ENCODE measurements around the gene HTR3A.

The HTR3A gene

GRCh38 chr11:114019046-114019445 lies 44.1 kb downstream of the HTR3A start:
- no peak for DNase-seq (ENCODE audit: low spot score)

DNA sequence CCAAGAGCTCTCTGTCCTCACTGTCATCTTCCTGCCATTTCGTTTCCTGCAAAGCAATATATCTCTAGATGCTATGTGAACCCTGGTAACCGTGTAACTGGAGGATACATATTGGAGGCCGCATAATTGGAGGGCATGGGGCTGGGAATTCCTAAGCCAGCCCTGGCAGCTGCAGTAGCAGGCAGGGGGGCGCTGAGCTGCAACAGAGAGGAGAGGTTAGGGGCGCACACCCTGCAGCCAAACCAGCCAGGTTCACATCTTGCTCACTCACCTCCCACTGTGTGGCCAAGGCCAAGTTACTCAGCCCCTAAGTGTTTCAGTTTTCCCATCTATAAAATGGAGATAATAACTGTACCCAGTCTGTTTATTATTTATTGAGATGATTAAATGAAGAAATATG lies 44.7 kb downstream of the HTR3A start:
- DNase-seq (ENCODE audit: low spot score), result no peak

GRCh38 chr11:114025329-114025907 lies 50.5 kb downstream of the HTR3A start:
- DNase-seq (ENCODE audit: low spot score), result no peak

DNA sequence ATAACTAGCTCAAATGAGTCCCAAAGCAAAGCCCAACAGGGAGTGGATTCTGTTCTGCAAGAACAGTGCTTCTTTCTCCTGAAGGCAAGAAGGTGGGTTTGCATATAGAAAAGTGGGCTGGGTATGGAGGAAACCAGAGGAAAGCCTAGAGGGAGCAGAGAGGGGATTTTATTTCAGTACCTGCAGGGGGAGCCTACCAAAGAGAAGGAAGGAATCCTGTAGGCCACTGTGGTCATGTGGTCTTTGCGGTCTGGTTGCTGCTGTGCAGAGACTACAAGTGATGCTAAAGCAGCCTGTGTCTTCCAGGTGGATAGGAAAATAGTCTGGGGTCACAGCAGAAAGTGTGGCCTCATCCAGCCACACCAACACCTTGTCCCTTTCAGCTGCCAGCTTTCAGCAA lies 51.4 kb downstream of the HTR3A start:
- no peak for DNase-seq (ENCODE audit: low spot score)

- no peak for DNase-seq (ENCODE audit: low spot score)
These were observed 52.5 kb downstream of the HTR3A start for GRCh38 chr11:114027391-114027790.

DNA sequence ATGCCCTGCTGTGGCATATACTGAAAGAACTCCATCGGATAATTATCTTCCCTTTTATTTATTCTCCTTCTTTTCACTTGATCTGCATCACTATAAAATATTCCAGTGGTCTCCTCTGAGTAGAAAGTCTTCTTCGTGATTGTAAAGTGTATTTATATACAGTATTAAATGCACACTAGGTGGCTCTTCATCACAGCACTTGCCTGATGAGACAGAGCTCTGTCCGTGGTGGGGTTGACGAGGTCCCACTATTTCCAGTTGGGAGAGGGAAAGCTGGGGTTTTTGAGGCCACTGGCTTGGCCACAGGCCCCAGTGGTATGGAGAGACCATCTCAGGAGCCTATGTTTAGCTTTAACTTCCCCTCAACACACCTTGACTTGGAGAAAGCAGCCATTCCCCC lies 53.0 kb downstream of the HTR3A start:
- DNase-seq (ENCODE audit: low spot score), result no peak

- no peak for DNase-seq (ENCODE audit: low spot score)
These were observed 56.5 kb downstream of the HTR3A start for GRCh38 chr11:114031246-114031966.

DNA sequence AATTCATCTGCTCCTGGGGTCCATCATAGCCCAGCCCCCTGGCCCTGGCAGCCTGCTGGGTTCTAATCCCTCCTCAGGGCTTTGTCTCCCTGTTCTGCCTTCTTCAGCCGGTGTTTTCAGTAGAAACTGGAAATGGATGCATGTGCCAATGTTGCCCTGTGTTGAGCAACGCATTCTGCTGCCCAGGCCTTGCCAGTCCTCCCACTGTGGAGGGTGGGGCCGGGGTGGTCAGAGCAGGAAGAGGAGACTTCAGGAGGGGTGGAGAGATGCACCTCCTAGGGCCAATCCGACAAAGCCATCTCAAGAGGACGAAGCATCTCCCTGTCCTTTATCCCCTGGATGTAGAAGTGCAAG lies 57.0 kb downstream of the HTR3A start:
- no peak for DNase-seq (ENCODE audit: low spot score)

GRCh38 chr11:114033066-114033465 lies 58.2 kb downstream of the HTR3A start:
- no peak for DNase-seq (ENCODE audit: low spot score)

DNA sequence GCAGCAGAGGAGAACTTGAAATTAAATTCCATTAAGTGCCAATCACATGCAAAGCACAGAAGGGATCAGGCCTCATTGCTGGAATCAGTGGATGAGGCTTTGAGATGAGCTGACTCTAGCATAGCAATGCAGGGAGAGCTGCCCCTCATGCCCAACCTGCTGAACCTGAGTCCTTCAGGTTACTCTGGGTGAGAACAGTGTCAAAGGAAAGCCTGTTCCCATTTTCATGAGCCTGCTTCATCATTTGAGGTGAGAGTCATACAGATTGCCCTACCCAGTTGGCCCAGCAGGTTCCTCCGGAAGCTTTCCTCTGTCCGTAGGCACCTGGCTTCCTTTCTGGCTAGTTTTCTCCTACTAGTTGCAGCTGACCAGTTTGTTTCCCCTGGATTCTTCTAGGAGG lies 58.7 kb downstream of the HTR3A start:
- DNase-seq (ENCODE audit: low spot score), result no peak

GRCh38 chr11:114034956-114035355 lies 60.0 kb downstream of the HTR3A start:
- DNase-seq (ENCODE audit: low spot score), result no peak

DNA sequence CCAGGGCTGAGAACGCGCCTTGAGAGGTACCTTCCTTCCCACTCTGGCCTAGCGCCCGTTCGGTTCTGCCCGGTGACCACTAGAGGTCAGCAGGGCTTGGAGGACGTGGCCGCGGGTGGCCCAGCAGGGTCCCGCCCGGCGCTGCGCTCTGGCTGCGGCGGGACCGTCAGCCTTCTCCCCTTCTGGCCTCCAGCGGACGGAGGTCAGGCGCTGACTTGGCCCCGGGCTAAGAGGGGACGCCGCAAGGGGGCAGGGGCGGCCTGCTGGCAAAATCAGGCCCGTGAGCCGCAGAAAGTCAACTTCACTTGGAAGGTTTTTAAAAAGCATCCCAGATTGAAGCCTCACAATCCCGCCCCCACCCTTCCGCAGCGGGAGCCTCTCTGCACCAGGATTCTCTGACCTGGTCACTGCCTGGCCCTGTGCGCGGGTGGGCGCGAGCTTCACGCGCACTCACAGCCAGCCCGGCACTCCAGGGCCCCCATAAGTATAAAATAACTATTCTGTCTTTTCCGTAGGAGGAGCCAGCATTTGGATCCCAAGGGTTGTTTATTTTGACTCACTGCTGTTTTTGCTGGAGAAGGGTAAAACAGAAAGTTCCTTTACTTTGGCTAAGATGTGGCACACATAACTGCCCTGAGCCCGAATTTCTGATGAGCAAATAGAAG lies 61.4 kb downstream of the HTR3A start:
- DNase-seq (ENCODE audit: low spot score), result peak; percentile 79

- no peak for DNase-seq (ENCODE audit: low spot score)
These were observed 62.0 kb downstream of the HTR3A start for GRCh38 chr11:114036958-114037357.

DNA sequence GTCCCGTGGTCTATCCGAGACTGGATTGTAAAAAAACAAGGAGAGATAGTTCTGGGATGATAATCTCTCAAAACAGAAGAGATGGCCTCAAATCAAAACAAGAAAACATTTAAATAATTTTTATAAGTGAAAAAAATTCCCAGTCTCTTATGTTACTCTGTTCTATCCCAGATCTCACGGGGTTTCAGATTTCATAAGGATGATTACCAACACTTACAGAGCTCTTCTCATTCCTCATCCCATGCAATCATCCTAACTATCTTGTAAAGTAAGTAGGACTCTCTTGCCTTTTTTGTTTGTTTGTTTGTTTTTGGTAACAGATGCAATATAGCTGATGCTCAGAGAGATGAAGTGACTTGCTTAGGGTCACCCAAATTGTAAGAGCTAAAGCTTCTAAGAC lies 64.6 kb downstream of the HTR3A start:
- DNase-seq (ENCODE audit: low spot score), result no peak
